PFSK-1 (cell line): ENCODE results near the gene TRPV5.

Experiments
- FOXP2 ChIP-seq: optimal IDR thresholded peaks from 2 replicates; pipeline ENCODE3; 2011; ENCODE audit warnings: borderline replicate concordance, control low read depth, inconsistent platforms; ENCODE audit not compliant: insufficient read depth; ENCODE audit errors: extremely low read length, extremely low read depth
- REST ChIP-seq, 2 experiments: IDR thresholded peaks; 2 replicates each; pipeline versions ENCODE4 v1.6.1 to v1.8.0; 2011 to 2012; ENCODE audit warnings: low read depth in 2 of 2, low read length in 2 of 2, control low read depth in 1 of 2, inconsistent platforms in 1 of 2, mild to moderate bottlenecking in 1 of 2, moderate library complexity in 1 of 2; ENCODE audit not compliant: insufficient read depth in 1 of 2
- SIN3A ChIP-seq: IDR thresholded peaks from 2 replicates; pipeline ENCODE4 v1.6.1; 2012; ENCODE audit warnings: mild to moderate bottlenecking, low read length, moderate library complexity, borderline replicate concordance; ENCODE audit not compliant: insufficient read depth

GRCh38 chr7:142871260-142872105 lies 62.1 kb downstream of the TRPV5 start:
- TF ChIP-seq FOXP2 (no peak), SIN3A (no peak), REST (IDR thresholded peaks at IDR 0.05; ENCODE audit: insufficient read depth in 1 of 2, low read depth in 2 of 2, low read length in 2 of 2) (no peak)
